Measurements from ENCODE around the gene RASA3. TPM values are rescaled to one million over a fixed set of nuclear protein-coding genes. Genes with fewer than 3 reads are reported as not detected.

RASA3 gene
- total and polyA plus RNA-seq, 2 donors (not counting 3 experiments of a cell fraction or from before 2014, with no cell fraction given), result 26.5 to 53.8 TPM

- H3K27me3 ChIP-seq (ENCODE audit: control insufficient read depth in 2 of 2, insufficient read depth in 2 of 2, low read length in 2 of 2), result no peaks in the 10 kb centered on the region
- TF ChIP-seq MYC (IDR thresholded peaks at IDR 0.05; ENCODE audit: low read depth, low read length), result no peak
- intact Hi-C loops (cut with micrococcal nuclease), result no loop called here
- no peaks in the 10 kb centered on the region for H4K20me1 ChIP-seq (replicated peaks; ENCODE audit: control insufficient read depth, extremely low read depth, insufficient read depth, low read length)
- dilution Hi-C loops (cut with MboI; ENCODE audit: extremely low pct_ligation_motif_present, low sequenced_read_pairs), result no loop called here
- POLR2A ChIA-PET, result no interaction called here
- no peak overlapping the region for H3K9ac ChIP-seq (replicated peaks; ENCODE audit: extremely low read depth, insufficient read depth, low read length)
- DNase-seq (ENCODE audit: low read depth, low spot score) (no peak), FAIRE-seq (no peak)
- CTCF ChIA-PET, result no interaction called here
- H3K4me3 ChIP-seq (replicated peaks in 1 of 3; ENCODE audit: insufficient read depth in 1 of 3, low read depth in 1 of 3, low read length in 3 of 3), result no peak overlapping the region
- H3K9me1 ChIP-seq (replicated peaks; ENCODE audit: control insufficient read depth, extremely low read depth, insufficient read depth, low read length), result no peaks in the 10 kb centered on the region
- no peaks in the 10 kb centered on the region for H3K4me1 ChIP-seq (ENCODE audit: control insufficient read depth, extremely low read depth, insufficient read depth, low read length)
- BruUV-seq (replicated peaks), result no TSS peak
- peaks cover 3 to 5% of the 10 kb centered on the region in 2 experiments for H3K36me3 ChIP-seq (ENCODE audit: control insufficient read depth in 2 of 2, extremely low read depth in 1 of 2, insufficient read depth in 2 of 2, low read length in 2 of 2)
- no peak overlapping the region for H2AFZ ChIP-seq (ENCODE audit: low read depth, low read length)
- H3K4me2 ChIP-seq (ENCODE audit: insufficient read depth, low read length), result no peak overlapping the region
- no peaks in the 10 kb centered on the region for H3K9me3 ChIP-seq (replicated peaks; ENCODE audit: control insufficient read depth, insufficient read depth, low read length)
- no peak overlapping the region for H3K27ac ChIP-seq (ENCODE audit: insufficient read depth, low read depth, low read length)
- peaks cover 92% of the 10 kb centered on the region for H3K79me2 ChIP-seq (ENCODE audit: control insufficient read depth, insufficient read depth, low read length)
Observed at GRCh38 chr13:114077933-114078325, 54.5 kb downstream of the RASA3 start.

GRCh38 chr13:114077099-114077932 is 55.1 kb downstream of the RASA3 start:
- BruUV-seq (replicated peaks), result no TSS peak
- Histone ChIP-seq H3K9ac (replicated peaks; ENCODE audit: extremely low read depth, insufficient read depth, low read length) (no peak overlapping the region), H3K79me2 (ENCODE audit: control insufficient read depth, insufficient read depth, low read length) (peaks cover 91% of the 10 kb centered on the region), H3K27me3 (ENCODE audit: control insufficient read depth in 2 of 2, insufficient read depth in 2 of 2, low read length in 2 of 2) (no peaks in the 10 kb centered on the region), H4K20me1 (replicated peaks; ENCODE audit: control insufficient read depth, extremely low read depth, insufficient read depth, low read length) (no peaks in the 10 kb centered on the region), H3K9me1 (replicated peaks; ENCODE audit: control insufficient read depth, extremely low read depth, insufficient read depth, low read length) (no peaks in the 10 kb centered on the region), H2AFZ (ENCODE audit: low read depth, low read length) (no peak overlapping the region), H3K4me1 (ENCODE audit: control insufficient read depth, extremely low read depth, insufficient read depth, low read length) (peaks cover 4% of the 10 kb centered on the region), H3K27ac (ENCODE audit: insufficient read depth, low read depth, low read length) (no peak overlapping the region), H3K4me2 (ENCODE audit: insufficient read depth, low read length) (no peak overlapping the region), H3K9me3 (replicated peaks; ENCODE audit: control insufficient read depth, insufficient read depth, low read length) (no peaks in the 10 kb centered on the region), H3K4me3 (replicated peaks in 1 of 3; ENCODE audit: insufficient read depth in 1 of 3, low read depth in 1 of 3, low read length in 3 of 3) (no peak overlapping the region), H3K36me3 (ENCODE audit: control insufficient read depth in 2 of 2, extremely low read depth in 1 of 2, insufficient read depth in 2 of 2, low read length in 2 of 2) (peaks cover 3 to 5% of the 10 kb centered on the region in 2 experiments)
- POLR2A ChIA-PET, result no interaction called here
- dilution Hi-C loops (cut with MboI; ENCODE audit: extremely low pct_ligation_motif_present, low sequenced_read_pairs), result no loop called here
- CTCF ChIA-PET, result no interaction called here
- FAIRE-seq (no peak), DNase-seq (ENCODE audit: low read depth, low spot score) (no peak)
- TF ChIP-seq EZH2 (IDR thresholded peaks at IDR 0.05; ENCODE audit: borderline replicate concordance, low read depth, low read length, severe bottlenecking) (no peak), POLR2A (IDR thresholded peaks at IDR 0.05; ENCODE audit: low read depth, low read length) (no peak), GATA2 (IDR thresholded peaks at IDR 0.05; ENCODE audit: insufficient read depth, insufficient read length, low read depth, low read length) (no peak), POLR2AphosphoS5 (IDR thresholded peaks at IDR 0.05; ENCODE audit: insufficient read depth, low read depth, low read length) (no peak), FOS (IDR thresholded peaks at IDR 0.05; ENCODE audit: borderline replicate concordance, insufficient read depth, low read length) (no peak)
- intact Hi-C loops (cut with micrococcal nuclease), result no loop called here

All from endothelial cell of umbilical vein (primary cell).